GM21515 (cell line): Measurements from ENCODE around the gene TBC1D25.
"Not testable (repeated sequence)": the region's sequence is repeated elsewhere in the genome, so short reads cannot be mapped to it uniquely, and the experiment has no call there.

ENCODE experiments used
- ATAC-seq: cut with Tn5 transposase; IDR thresholded peaks from one replicate; pipeline ENCODE4 v1.9.1; 2021; ENCODE audit not compliant: unreplicated experiment

TBC1D25 gene

DNA sequence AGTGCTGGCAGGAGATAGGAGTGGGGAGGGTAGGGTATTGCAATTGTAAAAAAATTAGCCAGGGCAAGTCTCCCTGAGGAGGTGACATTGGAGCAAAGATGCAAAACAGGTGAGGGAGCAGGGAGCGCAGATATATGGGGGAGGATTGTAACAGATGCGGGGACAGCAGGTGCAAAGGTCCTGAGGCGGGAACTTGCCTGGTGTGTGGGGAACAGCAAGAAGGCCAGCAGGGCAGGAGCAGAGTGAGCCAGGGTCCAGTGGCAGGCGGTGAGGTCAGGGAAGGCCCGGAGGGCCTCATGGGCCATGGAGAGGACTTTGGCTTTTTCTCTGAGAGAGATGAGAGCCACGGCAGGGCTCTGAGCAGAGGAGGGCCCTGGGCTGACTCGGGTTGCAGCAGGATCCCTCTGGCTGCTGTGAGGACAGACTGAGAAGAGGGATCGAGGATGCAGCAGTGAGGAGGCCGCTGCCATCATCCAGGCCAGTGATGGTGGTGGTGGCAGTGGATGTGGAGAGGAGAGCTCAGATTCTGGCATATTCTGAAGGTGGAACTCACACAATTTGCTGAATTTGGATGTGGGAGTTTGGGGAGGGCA is 24.6 kb upstream of the TBC1D25 start:
- ATAC-seq: no peak

GRCh38 chrX:48515842-48516241 is 23.7 kb upstream of the TBC1D25 start:
- no peak for ATAC-seq

DNA sequence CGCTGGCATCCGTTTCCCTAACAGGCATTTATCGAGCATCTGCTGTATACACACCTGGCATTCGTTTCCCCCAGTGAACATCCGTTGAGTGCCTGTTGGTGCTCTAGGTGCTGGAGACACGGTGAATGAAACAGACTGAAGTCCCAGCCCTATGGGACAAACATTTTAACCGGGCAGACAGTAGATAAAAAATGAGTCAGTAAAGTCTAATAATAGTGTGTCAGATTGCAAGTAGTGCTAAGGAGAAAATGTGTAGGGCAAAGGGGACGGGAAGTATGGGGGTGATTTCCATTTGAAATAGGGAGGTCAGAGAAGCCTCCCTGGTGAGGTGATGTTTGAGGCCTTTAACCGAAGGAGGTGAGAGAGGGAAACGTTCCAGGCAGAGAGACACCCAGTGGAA is 23.2 kb upstream of the TBC1D25 start:
- ATAC-seq: no peak

DNA sequence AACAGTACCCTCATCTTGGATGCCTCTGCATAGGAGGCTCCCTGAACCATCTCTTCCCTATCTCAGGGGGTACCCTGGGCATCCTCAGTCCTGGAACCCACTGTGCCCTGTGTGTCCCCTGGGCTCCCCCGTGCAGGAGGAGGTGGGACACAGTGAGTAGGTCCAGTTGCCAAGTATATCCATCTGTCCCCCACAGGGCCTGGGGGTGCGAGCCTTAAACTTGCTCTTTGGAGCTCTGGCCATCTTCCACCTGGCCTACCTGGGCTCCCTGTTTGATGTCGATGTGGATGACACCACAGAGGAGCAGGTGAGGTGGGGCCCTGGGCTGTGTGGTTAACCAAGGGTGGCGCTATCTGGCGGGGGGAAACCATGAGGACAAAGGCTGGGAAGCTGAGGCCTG is 22.5 kb upstream of the TBC1D25 start:
- no peak for ATAC-seq

GRCh38 chrX:48519481-48519880 is 20.0 kb upstream of the TBC1D25 start:
- not testable (repeated sequence) for ATAC-seq

- ATAC-seq: no peak
These were observed 19.1 kb upstream of the TBC1D25 start for GRCh38 chrX:48520455-48520854.

DNA sequence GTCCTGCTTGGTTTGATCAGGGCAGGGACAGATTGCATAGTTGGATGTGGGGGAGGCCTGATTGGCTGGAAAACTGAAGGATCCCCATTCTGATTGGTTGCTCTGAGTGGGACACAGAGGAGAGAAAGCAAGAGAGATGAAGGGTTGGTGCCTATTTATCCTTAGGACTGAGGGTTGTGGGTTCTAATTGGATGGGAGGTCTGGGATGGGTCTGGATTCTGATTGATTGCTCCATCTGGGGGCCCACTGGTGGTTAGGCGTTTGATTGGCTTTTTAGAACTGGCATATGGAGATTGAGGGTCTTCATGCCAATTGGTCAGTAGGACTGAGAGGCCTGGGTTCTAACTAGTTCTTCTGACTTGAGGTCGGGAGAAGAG is 18.6 kb upstream of the TBC1D25 start:
- no peak for ATAC-seq

- peak; percentile 96 for ATAC-seq
These were observed 17.9 kb upstream of the TBC1D25 start, which contains the start of gene EBP for GRCh38 chrX:48521353-48522243. Gene EBP, plus strand, starts transcription at chrX:48521808. Its CDS starts 1,964 bp downstream, at chrX:48523772.

- ATAC-seq: no peak
These were observed 17.2 kb upstream of the TBC1D25 start for GRCh38 chrX:48522291-48522690.

GRCh38 chrX:48523682-48524081 is 15.8 kb upstream of the TBC1D25 start:
- ATAC-seq: no peak

DNA sequence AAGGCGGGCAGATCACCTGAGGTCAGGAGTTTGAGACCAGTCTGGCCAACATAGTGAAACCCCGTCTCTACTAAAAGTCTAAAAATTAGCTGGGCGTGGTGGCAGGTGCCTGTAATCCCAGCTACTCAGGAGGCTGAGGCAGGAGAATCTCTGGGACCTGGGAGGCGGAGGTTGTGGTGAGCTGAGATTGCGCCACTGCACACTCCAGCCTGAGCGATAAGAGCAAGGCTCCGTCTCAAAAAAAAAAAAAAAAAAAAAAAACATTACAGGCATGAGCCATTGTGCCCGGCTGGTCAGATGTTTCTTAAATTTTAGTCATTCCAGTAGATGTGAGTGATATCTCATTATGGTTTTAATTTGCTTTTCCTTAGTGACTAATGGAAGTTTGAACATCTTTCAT is 13.7 kb upstream of the TBC1D25 start:
- not testable (repeated sequence) for ATAC-seq

DNA sequence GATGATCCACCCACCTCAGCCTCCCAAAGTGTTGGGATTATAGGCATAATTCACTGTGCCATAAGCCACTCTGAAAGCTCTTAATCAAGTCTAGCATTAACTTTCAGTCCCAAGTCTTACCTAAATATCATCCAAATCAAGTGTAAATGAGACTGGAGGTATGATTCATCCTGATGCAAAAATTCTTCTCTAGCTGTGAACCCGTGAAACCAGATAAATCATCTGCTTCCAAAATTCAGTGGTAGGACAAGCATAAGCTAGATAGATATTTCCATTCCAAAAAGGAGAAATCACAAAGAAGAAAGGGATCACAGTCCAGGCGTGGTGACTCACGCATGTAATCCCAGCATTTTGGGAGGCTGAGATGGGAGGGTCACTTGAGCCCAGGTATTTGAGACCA is 8.8 kb upstream of the TBC1D25 start:
- ATAC-seq: no peak

DNA sequence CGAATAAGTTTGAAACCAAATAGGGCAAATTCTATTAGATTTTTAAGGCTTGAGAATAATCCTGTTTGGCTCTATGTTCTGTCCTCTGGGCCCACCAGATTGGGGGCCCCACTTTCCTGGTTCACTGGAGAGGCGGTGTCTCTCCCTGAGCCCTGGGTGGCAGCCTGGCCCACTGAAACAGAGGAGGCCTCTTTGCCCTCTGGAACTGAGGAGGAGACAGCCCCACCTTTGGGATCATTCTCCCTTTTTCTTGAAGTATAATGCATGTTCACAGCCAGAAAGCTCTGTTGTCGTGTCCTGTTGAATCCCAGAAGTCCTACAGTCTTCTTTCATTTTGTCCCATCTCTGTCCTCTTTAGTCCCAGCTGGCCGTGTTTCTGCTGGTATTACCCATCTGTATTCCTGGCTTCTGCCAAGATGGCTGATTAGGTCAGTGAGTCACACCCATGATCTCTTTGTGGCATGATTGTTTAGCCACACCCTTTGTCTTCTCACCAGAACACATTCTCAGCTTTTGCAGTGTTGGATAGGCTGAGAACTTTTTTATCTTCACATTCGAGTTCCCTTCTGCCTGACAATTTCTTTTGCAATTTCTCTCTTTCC is 8.1 kb upstream of the TBC1D25 start:
- ATAC-seq: no peak

DNA sequence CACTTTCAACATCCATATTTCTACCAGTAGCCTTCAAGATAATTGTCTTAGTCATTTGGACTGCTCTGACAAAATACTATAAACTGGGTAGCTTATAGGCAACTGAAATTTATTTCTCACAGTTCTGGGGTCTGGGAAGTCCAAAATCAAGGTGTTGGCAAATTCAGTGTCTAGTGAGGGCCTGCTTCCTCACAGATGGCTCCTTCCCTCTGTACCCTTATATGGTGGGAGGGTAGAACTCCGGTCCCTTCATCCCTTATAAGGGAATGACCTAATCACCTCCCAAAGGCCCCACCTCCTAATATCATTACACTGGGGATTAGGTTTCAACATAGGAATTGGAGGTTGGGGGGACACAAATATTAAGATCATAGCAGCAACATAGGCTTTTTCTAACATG is 7.4 kb upstream of the TBC1D25 start:
- no peak for ATAC-seq

DNA sequence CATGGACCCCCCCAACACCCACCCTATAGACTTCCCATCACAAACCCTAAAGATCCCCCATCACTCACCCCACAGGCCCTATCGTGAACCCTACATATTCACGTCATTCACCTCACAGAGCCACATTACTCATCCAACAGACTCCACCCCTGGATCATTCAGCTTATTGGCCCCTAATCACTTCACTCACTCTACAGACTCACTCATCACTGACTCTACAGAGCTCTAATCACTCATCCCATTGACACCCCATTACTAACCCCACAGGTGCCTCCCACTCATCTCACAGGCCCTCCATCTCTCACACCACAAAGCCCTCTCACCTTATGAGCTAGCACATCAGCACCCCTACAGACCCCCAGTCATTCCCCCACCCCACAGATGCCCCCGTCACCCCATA is 6.3 kb upstream of the TBC1D25 start:
- no peak for ATAC-seq

GRCh38 chrX:48538641-48539344 is 721 bp upstream of the TBC1D25 start:
- no peak for ATAC-seq

DNA sequence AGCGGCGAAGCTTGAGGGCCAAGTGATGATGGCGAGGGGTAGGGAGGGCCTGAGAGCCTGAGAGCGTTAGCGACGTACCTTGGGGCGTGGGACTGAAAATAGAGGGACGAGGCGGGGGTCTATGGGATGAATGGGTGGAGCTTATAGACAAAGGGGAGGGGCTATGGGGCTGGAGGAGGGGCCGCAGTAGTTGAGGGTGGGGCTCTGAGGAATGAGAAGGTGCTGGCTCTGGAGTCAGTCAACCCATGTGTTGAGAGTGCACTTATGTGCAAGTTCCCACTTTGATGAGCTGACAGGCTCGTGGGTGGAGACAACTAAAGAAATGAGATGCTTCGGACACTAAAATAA is 488 bp downstream of the TBC1D25 start:
- ATAC-seq: peak; percentile 39

DNA sequence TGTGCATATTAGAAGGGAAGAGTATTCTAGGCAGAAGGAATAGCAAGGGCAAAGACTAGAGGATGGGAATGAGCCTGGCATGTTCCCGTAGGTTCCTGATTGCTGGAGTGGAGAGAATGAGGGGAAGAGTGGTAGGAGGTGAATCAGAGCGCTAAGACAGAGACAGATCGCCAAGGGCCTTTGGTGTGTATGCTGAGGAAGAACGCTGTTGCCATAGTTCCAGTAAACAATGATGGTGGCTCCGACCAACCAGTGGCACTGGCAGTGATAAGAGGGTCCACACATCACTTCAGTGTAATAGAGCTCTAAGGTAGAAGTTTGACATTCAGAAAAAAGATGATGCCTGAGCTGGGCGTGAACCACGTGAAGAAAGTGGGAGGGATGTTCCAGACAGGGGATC is 966 bp downstream of the TBC1D25 start:
- no peak for ATAC-seq

DNA sequence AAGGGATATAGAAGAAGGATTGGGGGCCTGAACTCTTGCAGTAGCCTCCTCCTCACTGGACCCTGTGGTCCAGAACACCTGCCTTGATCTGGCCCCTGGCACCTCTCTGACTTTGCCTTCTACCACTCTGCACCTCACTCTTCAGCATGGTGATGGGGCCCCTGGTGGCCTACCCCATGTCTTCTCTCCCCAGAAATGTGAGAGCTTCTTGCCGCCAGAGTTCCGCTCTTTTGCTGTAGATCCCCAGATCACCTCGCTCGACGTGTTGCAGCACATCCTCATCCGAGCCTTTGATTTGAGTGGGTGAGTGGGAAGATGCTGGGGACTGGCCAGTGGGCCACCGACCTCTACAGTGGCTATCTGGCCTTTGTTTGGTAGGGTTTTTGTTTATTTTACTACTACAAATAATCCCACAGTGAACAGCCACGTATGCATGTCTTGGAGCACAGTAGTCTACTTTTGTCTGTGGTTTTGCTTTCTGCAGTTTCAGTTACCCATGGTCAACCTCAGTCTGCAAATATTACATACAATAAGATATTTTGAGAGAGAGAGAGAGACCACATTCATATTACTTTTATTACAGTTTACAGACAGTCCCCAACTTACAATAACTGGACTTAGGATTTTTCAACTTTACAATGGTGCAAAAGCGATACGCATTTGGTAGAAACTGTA is 1.8 kb downstream of the TBC1D25 start:
- ATAC-seq: no peak

DNA sequence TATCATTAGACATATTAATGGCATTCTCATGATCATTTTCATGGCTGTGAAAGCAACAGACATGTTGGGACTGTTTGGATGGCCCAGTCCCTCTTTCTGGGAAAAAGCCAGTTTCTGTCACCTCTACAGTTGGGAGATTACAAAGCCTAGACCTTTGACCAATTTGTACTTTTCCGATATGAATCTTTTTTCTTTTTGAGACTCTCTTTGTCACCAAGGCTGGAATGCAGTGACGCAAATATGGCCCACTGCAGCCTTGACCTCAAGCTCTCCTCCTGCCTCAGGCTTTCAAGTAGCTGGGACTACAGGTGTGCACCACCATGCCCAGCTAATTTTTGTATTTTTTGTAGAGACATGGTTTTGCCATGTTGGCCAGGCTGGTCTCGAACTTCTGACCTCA is 9.4 kb downstream of the TBC1D25 start:
- no peak for ATAC-seq

DNA sequence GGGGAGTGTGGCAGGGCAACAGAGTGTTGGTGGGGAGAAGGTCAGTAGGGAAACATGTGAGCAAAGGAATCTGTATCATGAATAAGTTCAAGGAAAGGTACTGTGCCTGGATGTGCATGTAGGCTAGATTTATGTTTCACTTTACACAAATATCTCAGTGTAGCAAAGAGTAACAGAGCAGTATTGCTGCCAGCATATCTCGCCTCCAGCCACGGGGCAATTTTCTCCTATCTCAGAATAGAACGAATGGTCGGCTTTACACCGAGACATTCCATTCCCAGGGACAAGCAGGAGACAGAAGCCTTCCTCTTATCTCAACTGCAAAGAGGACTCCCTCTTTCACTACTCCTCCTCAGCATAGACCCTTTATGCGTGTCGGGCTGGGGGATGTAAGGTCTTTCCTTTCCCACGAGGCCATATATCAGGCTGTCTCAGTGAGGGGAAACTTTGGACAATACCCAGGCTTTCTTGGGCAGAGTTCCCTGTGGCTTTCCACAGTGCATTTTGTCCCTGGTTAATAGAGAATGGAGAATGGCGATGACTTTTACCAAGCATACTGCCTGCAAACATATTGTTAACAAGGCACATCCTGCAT is 16.3 kb downstream of the TBC1D25 start:
- not testable (repeated sequence) for ATAC-seq
